ENCODE data around the gene ESR1.
"Not testable (repeated sequence)": the region's sequence is repeated elsewhere in the genome, so short reads cannot be mapped to it uniquely, and the experiment has no call there.

The ESR1 gene

DNA sequence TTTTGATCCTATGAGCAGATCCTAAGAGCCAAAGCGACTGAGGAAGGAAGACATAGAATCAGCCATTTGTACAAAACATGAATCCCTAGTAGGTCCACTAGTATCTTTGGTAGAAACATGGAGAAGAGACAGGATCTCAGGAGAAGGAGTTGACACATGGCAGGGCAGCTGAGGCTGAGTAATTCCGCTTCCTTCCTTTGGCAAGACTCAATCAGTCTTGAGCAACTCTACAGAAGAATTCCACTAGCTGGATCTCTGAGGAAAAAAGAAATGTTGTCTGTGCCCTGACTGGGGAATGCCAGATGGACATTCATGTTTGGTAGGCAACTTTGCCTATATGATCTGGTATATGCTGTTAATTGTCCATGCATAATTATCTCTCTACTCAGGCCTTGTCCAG is 35.3 kb downstream of the ESR1 start:
- H3K4me3 ChIP-seq: no peak overlapping the region
- no peak for DNase-seq (ENCODE audit: low spot score)
- TF ChIP-seq, protein P1, sequence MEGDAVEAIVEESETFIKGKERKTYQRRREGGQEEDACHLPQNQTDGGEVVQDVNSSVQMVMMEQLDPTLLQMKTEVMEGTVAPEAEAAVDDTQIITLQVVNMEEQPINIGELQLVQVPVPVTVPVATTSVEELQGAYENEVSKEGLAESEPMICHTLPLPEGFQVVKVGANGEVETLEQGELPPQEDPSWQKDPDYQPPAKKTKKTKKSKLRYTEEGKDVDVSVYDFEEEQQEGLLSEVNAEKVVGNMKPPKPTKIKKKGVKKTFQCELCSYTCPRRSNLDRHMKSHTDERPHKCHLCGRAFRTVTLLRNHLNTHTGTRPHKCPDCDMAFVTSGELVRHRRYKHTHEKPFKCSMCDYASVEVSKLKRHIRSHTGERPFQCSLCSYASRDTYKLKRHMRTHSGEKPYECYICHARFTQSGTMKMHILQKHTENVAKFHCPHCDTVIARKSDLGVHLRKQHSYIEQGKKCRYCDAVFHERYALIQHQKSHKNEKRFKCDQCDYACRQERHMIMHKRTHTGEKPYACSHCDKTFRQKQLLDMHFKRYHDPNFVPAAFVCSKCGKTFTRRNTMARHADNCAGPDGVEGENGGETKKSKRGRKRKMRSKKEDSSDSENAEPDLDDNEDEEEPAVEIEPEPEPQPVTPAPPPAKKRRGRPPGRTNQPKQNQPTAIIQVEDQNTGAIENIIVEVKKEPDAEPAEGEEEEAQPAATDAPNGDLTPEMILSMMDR (IDR thresholded peaks at IDR 0.05): no peak

DNA sequence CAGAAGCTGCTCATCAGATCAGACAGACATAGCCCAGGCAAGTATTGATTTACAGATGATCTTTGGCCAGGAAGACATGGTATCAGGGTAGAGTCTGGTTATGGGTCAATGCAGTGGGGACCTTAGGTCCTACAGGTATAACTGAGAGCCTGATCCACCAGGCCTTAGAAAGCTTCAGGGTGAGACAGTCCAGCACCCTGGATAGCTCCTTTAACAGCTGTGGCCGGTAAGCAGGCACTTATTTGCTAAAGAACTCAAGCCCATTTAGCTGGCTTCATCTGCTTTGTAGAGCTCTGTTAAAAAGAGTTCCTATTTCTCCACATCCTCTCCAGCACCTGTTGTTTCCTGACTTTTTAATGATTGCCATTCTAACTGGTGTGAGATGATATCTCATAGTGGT is 39.6 kb downstream of the ESR1 start:
- TF ChIP-seq, protein P1 (IDR thresholded peaks at IDR 0.05): no peak
- no peak for DNase-seq (ENCODE audit: low spot score)
- H3K27ac ChIP-seq: no peak overlapping the region
- H3K4me3 ChIP-seq: no peak overlapping the region

More for the DNA sequence above, 35.3 kb downstream of the ESR1 start:
- no peak overlapping the region for H3K27ac ChIP-seq

DNA sequence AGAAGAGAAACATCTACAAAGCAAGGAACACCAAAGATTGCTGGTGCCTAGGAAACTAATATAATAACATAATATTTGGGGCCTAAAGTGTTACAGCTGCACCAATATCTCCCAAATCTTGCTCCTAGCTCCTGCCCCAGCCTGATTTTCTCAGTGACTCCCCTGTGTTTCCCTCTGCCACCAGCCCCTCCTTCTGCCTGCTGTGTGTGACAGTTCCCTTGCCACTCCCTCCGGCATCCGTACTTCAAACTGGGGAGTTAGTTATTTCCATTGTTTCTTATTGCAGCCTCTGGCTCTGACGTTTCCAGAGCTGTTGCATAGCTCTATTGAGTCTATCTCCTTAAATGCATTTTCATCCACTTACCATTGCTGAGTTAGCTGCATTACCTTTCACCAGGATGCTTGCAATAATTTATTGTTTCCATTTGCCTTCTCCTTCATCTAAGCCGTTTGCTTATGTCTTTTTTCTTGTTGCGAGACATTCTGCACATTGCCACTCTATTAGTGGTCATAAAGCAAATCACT is 43.1 kb downstream of the ESR1 start:
- no peak overlapping the region for H3K27ac ChIP-seq
- DNase-seq (ENCODE audit: low spot score): no peak
- TF ChIP-seq, protein P1 (IDR thresholded peaks at IDR 0.05): no peak
- H3K4me3 ChIP-seq: no peak overlapping the region

DNA sequence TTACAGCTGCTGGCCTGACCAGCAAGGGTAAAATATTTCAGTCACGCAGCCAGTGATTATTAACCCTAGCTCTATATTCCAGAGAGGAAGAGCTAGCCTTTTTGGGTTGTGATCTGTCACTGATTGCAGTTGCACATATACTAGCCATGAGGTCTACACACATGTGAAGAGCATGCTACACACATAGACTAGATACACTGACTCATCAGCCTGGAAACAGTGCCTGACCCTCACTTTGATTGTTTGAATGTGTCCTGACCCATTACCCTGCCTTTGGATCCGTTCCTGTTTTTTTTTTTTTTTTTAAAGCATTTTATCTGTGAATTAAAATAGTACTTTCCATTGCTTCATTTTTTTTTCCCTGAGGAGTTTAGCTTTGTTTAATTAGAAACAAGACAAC is 50.8 kb downstream of the ESR1 start:
- DNase-seq (ENCODE audit: low spot score): no peak
- Histone ChIP-seq H3K4me3 (no peak overlapping the region), H3K27ac (no peak overlapping the region)
- TF ChIP-seq, protein P1 (IDR thresholded peaks at IDR 0.05): no peak

DNA sequence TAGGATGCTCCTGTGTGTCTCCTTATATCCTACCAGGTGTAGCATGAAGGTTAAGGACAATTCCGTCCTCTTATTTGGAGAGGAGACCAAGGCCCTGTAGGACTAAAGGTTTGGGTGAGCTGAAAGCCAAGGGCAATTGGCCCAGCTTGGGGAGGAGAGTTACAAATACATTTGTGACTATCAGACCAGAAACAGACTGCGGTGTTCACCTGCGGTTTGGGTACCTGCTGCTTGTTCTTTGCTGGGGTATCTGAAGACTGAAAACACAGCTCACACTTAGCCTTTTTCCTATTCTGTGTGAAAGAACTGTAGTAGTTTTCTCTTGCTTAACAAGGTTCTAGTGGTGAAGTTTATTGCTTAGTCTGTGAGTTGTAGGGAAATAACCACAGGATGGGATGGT is 55.0 kb downstream of the ESR1 start:
- no peak for DNase-seq (ENCODE audit: low spot score)
- no peak overlapping the region for H3K4me3 ChIP-seq

DNA sequence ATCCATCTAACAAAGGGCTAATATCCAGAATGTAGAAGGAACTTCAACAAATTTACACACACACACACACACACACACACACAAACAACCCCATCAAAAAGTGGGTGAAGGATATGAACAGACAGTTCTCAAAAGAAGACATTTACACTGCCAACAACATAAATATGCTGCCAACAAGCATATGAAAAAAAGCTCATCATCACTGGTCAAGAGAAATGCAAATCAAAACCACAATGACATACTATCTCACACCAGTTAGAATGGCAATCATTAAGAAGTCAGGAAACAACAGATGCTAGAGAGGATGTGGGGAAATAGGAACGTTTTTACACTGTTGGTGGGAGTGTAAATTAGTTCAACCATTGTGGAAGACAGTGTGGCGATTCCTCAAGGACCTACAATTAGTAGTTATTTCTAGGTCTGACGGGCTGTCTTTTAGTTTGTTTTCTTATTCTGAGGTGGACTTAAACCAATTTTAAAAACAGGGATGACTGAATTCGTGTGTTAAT is 59.9 kb downstream of the ESR1 start:
- DNase-seq (ENCODE audit: low spot score); H3K4me3 ChIP-seq; H3K27ac ChIP-seq: not testable (repeated sequence)

More for the DNA sequence above, 55.0 kb downstream of the ESR1 start:
- TF ChIP-seq, protein P1 (IDR thresholded peaks at IDR 0.05): no peak
- no peak overlapping the region for H3K27ac ChIP-seq

DNA sequence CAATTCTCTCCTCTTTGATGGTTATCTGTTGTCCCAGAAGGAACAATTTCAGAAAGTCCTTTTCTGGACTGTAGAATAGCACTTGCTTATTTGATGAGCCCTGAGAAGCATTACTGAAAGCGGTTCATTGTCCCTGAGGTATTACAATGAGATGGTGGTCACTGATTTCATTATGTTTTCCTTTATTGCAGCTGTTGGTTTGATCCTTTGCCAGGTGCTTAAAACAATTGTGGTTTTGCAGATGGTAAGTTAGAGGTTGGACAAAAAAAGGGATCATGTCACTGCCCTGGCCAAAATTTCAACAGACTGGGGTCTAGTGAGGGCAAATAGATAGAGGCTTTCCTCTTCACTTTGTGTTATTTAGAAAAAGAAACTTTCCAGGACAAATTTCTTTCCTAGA is 61.9 kb downstream of the ESR1 start:
- TF ChIP-seq, protein P1 (IDR thresholded peaks at IDR 0.05): no peak
- no peak overlapping the region for H3K4me3 ChIP-seq
- H3K27ac ChIP-seq: no peak overlapping the region
- no peak for DNase-seq (ENCODE audit: low spot score)
